ENCODE results near the gene TMEM143.

The TMEM143 gene

GRCh38 chr19:48363810-48364597 lies at the start of gene TMEM143, which contains the start of gene SYNGR4:
TSS of gene TMEM143 (minus strand) at chr19:48363940. CDS start at chr19:48363920, 20 bp downstream.
TSS of gene SYNGR4 (plus strand) at chr19:48364367. CDS start at chr19:48365843, 1,476 bp downstream.
- peaks cover 17% of the 10 kb centered on the region for H3K4me1 ChIP-seq (ENCODE audit: control insufficient read depth, low read length)

GRCh38 chr19:48405850-48406249 lies 42.1 kb upstream of the TMEM143 start:
- no peak for TF ChIP-seq CTCF (IDR thresholded peaks at IDR 0.05; ENCODE audit: low read depth, low read length, poor library complexity, severe bottlenecking)
- TF ChIP-seq EZH2phosphoT487 (IDR thresholded peaks at IDR 0.05; ENCODE audit: borderline replicate concordance, low read length): no peak
- Histone ChIP-seq H3K4me1 (ENCODE audit: control insufficient read depth, low read length) (peaks cover 6% of the 10 kb centered on the region), H4K20me1 (ENCODE audit: control insufficient read depth, insufficient read depth, low read depth, low read length) (no peaks in the 10 kb centered on the region)

More at GRCh38 chr19:48363810-48364597, at the start of gene TMEM143, which contains the start of gene SYNGR4:
- H3K36me3 ChIP-seq (ENCODE audit: control insufficient read depth, low read length): peaks cover 6% of the 10 kb centered on the region; the same call in 1 of the 2 replicates
- peak within 1 kb of the TSS; percentile 93 for H3K4me2 ChIP-seq (ENCODE audit: low read length)
- H3F3A ChIP-seq (ENCODE audit: control insufficient read depth, insufficient read depth): no peaks in the 10 kb centered on the region
- H4K20me1 ChIP-seq (ENCODE audit: control insufficient read depth, insufficient read depth, low read depth, low read length): no peaks in the 10 kb centered on the region
- no peaks in the 10 kb centered on the region for H3K27me3 ChIP-seq (ENCODE audit: control insufficient read depth, low read length)
- H3K27ac ChIP-seq (ENCODE audit: low read depth, low read length): peak within 1 kb of the TSS; percentile 75
- no peaks in the 10 kb centered on the region for H3K9me3 ChIP-seq (ENCODE audit: control insufficient read depth, insufficient read depth, low read length)
- H3K9me2 ChIP-seq (replicated peaks; ENCODE audit: control insufficient read depth, low read length): no peaks in the 10 kb centered on the region
- no peak for TF ChIP-seq EZH2phosphoT487 (IDR thresholded peaks at IDR 0.05; ENCODE audit: borderline replicate concordance, low read length)
- TF ChIP-seq CTCF (IDR thresholded peaks at IDR 0.05; ENCODE audit: low read depth, low read length, poor library complexity, severe bottlenecking): no peak
- H3K4me3 ChIP-seq (ENCODE audit: low read length): peak within 1 kb of the TSS; percentile 90
- H3K79me2 ChIP-seq (ENCODE audit: control insufficient read depth, low read length): no peaks in the 10 kb centered on the region

GRCh38 chr19:48405010-48405659 lies 41.4 kb upstream of the TMEM143 start:
- Histone ChIP-seq H3K9me2 (replicated peaks; ENCODE audit: control insufficient read depth, low read length) (no peaks in the 10 kb centered on the region), H3K4me1 (ENCODE audit: control insufficient read depth, low read length) (peaks cover 10% of the 10 kb centered on the region), H3K36me3 (ENCODE audit: control insufficient read depth, low read length) (no peaks in the 10 kb centered on the region), H4K20me1 (ENCODE audit: control insufficient read depth, insufficient read depth, low read depth, low read length) (no peaks in the 10 kb centered on the region), H3K9me3 (ENCODE audit: control insufficient read depth, insufficient read depth, low read length) (no peaks in the 10 kb centered on the region), H3F3A (ENCODE audit: control insufficient read depth, insufficient read depth) (no peaks in the 10 kb centered on the region), H3K4me3 (ENCODE audit: low read length) (no peak overlapping the region), H3K79me2 (ENCODE audit: control insufficient read depth, low read length) (no peaks in the 10 kb centered on the region), H3K27me3 (ENCODE audit: control insufficient read depth, low read length) (peaks cover 5% of the 10 kb centered on the region), H3K4me2 (ENCODE audit: low read length) (no peak overlapping the region), H3K27ac (ENCODE audit: low read depth, low read length) (no peak overlapping the region)
- no peak for TF ChIP-seq CTCF (IDR thresholded peaks at IDR 0.05; ENCODE audit: low read depth, low read length, poor library complexity, severe bottlenecking)

More at GRCh38 chr19:48405850-48406249, 42.1 kb upstream of the TMEM143 start:
- H3K4me3 ChIP-seq (ENCODE audit: low read length): no peak overlapping the region
- H3K36me3 ChIP-seq (ENCODE audit: control insufficient read depth, low read length): no peaks in the 10 kb centered on the region
- peaks cover 5% of the 10 kb centered on the region for H3K27me3 ChIP-seq (ENCODE audit: control insufficient read depth, low read length)
- H3K27ac ChIP-seq (ENCODE audit: low read depth, low read length): no peak overlapping the region
- H3F3A ChIP-seq (ENCODE audit: control insufficient read depth, insufficient read depth): no peaks in the 10 kb centered on the region
- no peaks in the 10 kb centered on the region for H3K79me2 ChIP-seq (ENCODE audit: control insufficient read depth, low read length)
- no peak overlapping the region for H3K4me2 ChIP-seq (ENCODE audit: low read length)
- no peaks in the 10 kb centered on the region for H3K9me3 ChIP-seq (ENCODE audit: control insufficient read depth, insufficient read depth, low read length)
- no peaks in the 10 kb centered on the region for H3K9me2 ChIP-seq (replicated peaks; ENCODE audit: control insufficient read depth, low read length)
